Loucy (cell line): ENCODE data around the gene IL24.

ENCODE experiments used
- EZH2phosphoT487 ChIP-seq: fragments of 200-600 bp; IDR thresholded peaks from 2 replicates; pipeline ENCODE4 v1.6.1; 2018; ENCODE audit warnings: antibody characterized with exemption, mild to moderate bottlenecking, moderate library complexity, borderline replicate concordance
- TF ChIP-seq, protein P1 (sequence below): fragments of 200-600 bp; sonication (generic); conservative IDR thresholded peaks from 2 replicates; pipeline ENCODE4 v1.5.1; 2014; ENCODE audit warnings: mild to moderate bottlenecking, antibody characterized with exemption, low read length

DNA sequence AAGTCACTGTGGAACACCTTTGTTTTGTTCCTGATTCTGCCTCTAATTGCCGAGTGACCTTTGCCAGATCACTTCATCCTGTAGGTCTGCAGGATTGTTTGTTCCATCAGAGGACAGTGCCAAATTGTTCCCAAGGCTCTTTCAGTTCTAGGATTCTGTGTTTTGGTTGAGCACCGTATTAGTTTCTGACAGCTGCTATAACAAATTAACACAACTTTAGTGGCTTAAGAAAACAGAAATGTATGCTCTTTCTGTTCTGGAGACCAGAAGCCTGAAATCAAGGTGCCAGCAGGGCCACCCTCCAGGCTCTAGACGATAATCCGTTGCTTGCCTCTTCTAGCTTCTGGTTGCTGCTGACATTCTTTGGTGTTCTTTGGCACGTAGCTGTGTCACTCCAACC is 52.4 kb downstream of the IL24 start:
- TF ChIP-seq, protein P1, sequence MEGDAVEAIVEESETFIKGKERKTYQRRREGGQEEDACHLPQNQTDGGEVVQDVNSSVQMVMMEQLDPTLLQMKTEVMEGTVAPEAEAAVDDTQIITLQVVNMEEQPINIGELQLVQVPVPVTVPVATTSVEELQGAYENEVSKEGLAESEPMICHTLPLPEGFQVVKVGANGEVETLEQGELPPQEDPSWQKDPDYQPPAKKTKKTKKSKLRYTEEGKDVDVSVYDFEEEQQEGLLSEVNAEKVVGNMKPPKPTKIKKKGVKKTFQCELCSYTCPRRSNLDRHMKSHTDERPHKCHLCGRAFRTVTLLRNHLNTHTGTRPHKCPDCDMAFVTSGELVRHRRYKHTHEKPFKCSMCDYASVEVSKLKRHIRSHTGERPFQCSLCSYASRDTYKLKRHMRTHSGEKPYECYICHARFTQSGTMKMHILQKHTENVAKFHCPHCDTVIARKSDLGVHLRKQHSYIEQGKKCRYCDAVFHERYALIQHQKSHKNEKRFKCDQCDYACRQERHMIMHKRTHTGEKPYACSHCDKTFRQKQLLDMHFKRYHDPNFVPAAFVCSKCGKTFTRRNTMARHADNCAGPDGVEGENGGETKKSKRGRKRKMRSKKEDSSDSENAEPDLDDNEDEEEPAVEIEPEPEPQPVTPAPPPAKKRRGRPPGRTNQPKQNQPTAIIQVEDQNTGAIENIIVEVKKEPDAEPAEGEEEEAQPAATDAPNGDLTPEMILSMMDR = no peak
- TF ChIP-seq EZH2phosphoT487 = no peak
